NCI-H1048 (cell line): ENCODE measurements around the gene CAMK1G.

Experiments used
- DNase-seq: peaks from one replicate; lab custom pipeline; 2025; lab: John Stamatoyannopoulos, UW

The CAMK1G gene

GRCh38 chr1:209565759-209566678 is 17.5 kb upstream of the CAMK1G start:
- DNase-seq = peak; percentile 90

- no peak for DNase-seq
These were observed 15.8 kb upstream of the CAMK1G start for GRCh38 chr1:209567698-209568175.

DNA sequence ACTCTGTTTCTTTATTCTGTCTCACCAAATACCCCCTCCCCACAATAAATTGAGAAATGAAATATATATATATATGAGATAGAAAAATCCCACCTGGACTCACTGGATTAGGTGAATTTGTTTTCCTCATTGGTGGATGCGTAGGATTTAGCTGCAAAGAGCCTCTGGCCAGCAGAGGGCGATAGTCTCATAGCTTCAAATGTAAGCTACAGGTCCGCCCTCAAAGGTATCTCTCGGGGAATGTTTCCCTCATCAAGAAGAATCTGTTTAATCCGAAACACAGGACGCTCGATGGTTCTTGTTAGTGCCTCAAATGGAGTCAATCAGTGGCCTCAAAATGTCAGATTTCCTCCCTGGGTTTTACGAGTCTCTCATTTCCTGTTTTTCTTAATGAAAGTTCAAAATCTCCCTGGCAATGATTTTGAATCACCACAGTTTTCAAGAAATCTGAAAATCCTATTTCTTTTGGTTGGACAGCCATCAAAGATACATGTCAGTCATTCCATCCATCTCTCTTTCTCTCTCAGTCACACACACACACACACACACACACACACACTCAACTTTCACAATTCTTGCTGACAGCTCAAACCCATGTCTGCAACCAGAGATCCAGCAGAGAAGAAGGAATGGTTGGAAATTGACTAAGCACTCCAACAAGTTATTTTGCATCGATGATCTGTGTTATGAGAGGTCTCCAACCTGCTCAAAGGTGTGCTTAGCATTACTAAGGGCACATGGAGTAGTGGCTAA is 13.9 kb upstream of the CAMK1G start:
- peak; percentile 68 for DNase-seq

GRCh38 chr1:209570743-209571142 is 12.8 kb upstream of the CAMK1G start:
- no peak for DNase-seq

- peak; percentile 63 for DNase-seq
These were observed 6.9 kb upstream of the CAMK1G start for GRCh38 chr1:209576392-209577197.

- DNase-seq = no peak
These were observed 6.2 kb upstream of the CAMK1G start for GRCh38 chr1:209577346-209577745.

DNA sequence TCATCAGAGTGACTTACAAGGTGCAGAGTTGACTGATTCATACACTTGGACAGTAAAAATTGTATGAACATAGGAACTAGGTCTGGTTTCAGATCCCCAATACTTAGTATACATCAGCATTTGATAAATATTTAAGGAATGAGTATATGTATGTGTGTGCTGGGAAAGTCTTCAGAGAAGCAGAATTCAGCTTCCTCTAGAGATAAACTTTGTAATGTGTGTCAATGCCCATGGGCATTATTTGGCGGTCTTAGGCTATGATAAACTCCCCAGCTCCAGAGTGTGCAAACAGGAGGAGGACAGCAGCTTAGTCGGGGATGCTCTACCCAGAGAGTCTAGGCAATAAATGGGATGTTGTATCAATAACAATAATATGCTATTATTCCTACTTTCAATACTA is 2.9 kb upstream of the CAMK1G start:
- no peak for DNase-seq

DNA sequence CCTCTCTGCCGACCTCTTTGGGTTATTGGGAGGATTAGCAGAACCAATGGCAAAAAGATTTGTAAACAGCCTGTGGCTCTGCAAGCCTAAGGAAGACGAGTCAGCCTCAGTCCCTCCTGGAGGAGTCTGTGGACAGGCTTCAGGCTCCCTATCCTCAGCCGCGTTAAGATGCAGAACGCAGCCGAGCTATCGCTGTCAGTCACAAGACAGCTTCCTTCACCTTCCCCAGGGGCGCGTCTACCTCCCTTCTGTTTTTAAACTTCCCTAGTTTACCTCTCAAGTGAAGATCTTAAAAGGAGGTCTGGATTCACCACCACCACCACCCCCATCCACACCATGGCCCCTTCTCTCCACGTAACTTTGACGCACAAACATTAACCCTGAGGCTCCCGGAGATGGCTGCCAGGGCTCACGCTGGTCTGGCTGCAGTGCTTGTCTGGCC is 738 bp downstream of the CAMK1G start:
- DNase-seq = no peak

GRCh38 chr1:209585197-209585596 is 1.7 kb downstream of the CAMK1G start:
- no peak for DNase-seq

GRCh38 chr1:209585672-209586071 is 2.2 kb downstream of the CAMK1G start:
- DNase-seq = no peak

- no peak for DNase-seq
These were observed 2.8 kb downstream of the CAMK1G start for GRCh38 chr1:209586221-209586740.

- DNase-seq = no peak
These were observed 4.3 kb downstream of the CAMK1G start for GRCh38 chr1:209587789-209588188.

- no peak for DNase-seq
These were observed 5.9 kb downstream of the CAMK1G start for GRCh38 chr1:209589440-209589839.

DNA sequence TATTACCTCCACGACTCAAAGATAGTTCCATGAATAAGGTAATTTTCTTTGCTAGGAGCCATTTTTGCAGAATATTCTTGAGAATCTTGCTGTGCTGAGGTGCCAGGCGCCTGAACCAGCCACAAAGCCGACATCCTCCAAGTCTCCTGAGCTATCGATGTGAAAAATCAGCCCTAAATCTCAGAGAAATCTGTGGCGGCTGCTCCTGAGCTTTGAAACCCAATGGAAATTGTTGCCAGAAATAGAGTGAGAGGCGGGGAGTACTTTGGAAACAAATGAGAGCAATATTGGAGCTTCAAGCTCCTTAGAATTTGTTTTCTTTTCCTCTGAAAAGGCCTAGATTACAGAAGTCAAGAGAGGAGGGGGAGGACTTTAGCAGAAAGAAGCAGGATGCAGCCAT is 6.3 kb downstream of the CAMK1G start:
- no peak for DNase-seq

DNA sequence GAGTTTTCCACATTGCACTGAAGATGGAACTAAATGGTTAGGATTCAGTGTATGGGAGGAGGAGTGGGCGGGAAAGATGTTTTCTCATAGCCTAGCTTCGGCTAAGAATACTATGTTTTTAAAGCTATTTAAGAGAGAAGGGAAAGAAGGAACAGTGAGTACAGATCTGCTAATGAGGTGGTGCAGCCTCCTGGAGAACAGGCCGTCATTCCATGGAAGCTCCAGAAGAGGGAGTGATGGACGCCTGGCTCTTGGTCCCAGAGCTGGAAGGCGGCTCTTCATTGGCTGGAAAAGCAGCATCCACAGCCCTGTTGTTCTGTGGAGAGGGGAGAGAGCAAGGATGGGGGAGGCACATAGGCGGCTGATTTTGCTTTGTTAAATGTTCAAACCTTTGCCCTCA is 6.9 kb downstream of the CAMK1G start:
- no peak for DNase-seq

GRCh38 chr1:209593747-209594146 is 10.2 kb downstream of the CAMK1G start:
- no peak for DNase-seq

DNA sequence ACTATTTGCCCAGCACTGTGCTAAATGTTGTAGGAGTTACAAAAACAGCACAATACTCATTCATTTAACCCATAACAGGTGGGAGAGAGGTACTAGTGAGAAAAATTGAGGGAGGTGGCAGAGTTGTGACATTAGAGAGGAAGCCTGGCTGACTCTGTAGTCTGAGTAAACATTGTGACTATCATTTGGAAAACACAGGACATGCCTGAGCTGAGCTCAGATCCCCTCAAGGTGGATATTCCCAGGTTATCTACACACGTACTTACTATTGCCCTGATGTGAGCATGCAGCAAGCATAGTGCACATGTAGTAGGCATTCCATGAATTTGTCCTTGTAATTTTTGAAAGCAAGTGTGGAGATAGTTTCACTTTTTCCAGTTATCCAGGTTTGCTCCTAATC is 10.9 kb downstream of the CAMK1G start:
- DNase-seq = no peak

GRCh38 chr1:209595028-209595427 is 11.5 kb downstream of the CAMK1G start:
- DNase-seq = no peak

DNA sequence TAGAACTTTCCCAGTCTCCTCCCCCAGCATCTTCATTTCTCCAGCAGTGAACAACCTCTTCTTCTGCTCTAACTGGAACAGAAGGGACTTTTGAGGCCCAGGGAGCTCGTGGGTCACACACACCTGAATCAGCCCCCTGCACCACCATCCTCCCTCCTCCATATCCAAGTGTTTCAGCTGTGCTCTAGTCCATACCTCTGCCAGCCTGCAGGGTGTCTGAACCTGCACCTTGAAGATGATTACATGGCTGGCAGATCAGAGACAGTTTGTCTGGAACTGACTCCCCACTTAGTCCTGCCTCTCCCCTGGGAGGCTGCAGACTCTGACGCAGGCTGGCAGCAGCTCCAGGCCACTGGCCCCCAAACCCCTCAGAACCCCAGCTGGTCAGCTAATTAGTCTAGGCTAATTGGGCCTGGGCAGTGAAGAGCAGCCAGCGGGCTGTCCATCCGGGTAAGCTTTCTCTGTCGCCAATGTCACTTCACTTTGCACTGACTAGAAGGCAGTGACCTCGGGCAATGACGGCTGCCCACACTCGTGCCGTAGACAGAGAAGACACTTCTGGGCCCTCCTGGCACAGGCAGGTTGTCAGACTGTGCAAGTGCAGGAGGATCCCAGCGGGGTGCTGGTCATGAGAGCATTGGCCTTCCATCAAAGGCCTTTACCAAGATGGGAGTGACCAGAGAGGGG is 12.2 kb downstream of the CAMK1G start:
- no peak for DNase-seq

GRCh38 chr1:209597499-209597898 is 14.0 kb downstream of the CAMK1G start:
- DNase-seq = no peak

- no peak for DNase-seq
These were observed 14.7 kb downstream of the CAMK1G start for GRCh38 chr1:209598227-209598626.
